ENCODE measurements around the gene TDRD9.

DNA sequence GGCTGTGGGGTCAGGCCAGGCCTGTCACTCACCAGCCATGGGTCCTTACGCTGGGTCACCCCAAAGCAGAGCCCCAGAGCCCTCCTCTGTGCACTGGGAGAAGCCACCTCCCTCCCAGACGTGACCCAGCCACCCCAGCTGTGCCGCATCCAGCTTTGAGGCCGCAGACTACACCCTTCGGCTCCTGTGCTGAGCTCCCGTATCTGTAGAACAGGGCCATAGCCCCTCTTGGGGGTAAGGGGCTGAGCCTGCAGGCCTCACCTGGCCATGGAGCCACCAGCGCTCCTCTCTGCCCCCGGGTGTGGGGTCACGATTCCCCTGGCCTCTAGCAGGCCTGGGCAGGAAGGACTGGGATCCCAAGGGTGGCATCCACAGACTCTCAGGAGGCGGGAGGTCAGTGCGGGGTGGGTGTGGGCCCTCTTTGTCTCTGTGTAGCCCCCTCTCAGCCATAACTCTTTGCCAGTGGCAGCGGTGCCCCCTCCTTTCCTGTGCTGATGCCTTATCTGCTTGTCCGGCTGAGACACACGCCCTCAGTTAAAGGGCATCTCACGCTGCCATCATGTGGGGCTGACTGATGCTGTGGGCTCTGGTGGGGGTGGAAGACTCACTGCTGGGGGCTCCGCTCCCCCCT is 173.5 kb downstream of the TDRD9 start:
- TF ChIP-seq POLR2AphosphoS5 (IDR thresholded peaks at IDR 0.05; ENCODE audit: low read depth, low read length) (no peak), POLR2A (IDR thresholded peaks at IDR 0.05; ENCODE audit: low read depth, low read length) (no peak), TAF1 (IDR thresholded peaks at IDR 0.05; ENCODE audit: borderline replicate concordance, low read depth, low read length) (no peak)

Measured in GM12892 (cell line).